Hippocampal formation (tissue), 2 donors: ENCODE data around the gene RANBP17.
"Not testable (repeated sequence)": the region's sequence is repeated elsewhere in the genome, so short reads cannot be mapped to it uniquely, and the experiment has no call there.

Experiments
- DNase-seq, 2 donors: peaks; one replicate each; lab custom pipeline; 2025; lab: John Stamatoyannopoulos, UW

The RANBP17 gene

DNA sequence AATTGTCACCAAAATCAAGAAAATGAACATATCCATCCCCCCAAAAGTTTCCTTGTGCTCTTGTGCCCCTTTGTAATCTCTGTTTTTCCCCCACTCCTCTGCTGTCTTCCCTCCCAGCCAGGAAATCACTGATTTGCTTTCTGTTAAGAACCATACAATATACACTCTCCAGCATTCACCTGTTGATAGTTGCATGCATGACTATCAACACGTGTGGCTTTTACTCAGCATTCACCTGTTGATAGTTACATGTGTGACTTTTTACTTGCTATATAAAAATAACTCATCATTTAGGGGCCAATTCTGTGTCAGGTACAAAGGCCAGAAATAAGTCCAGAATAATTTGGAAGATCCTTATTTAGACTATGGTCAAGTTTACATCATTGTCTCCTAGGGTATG is 6.0 kb downstream of the RANBP17 start:
- DNase-seq, result no peak

DNA sequence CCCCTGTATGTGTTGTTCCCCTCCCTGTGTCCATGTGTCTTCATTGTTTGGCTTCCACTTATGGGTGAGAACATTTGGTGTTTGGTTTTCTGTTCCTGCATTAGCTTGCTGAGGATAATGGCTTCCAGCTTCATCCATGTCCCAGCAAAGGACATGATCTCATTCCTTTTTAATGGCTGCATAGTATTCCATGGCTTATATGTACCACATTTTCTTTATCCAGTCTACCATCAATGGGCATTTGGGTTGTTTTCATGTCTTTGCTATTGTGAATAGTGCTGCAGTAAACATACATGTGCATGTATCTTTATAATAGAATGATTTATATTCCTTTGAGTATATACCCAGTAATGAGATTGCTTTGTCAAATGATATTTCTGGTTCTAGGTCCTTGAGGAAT is 8.6 kb downstream of the RANBP17 start:
- not testable (repeated sequence) for DNase-seq

DNA sequence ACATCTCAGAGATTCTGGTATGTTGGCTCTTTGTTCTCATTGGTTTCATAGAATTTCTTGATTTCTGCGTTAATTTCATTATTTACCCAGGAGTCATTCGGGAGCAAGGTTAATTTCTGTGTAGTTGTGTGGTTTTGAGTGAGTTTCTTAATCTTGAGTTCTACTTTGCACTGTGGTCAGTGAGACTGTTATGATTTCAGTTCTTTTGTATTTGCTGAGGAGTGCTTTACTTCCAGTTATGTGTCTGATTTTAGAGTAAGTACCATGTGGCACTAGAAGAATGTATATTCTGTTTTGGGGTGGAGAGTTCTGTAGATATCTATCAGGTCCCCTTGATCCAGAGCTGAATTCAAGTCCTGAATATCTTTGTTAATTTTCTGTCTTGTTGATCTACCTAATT is 12.2 kb downstream of the RANBP17 start:
- DNase-seq, result no peak

DNA sequence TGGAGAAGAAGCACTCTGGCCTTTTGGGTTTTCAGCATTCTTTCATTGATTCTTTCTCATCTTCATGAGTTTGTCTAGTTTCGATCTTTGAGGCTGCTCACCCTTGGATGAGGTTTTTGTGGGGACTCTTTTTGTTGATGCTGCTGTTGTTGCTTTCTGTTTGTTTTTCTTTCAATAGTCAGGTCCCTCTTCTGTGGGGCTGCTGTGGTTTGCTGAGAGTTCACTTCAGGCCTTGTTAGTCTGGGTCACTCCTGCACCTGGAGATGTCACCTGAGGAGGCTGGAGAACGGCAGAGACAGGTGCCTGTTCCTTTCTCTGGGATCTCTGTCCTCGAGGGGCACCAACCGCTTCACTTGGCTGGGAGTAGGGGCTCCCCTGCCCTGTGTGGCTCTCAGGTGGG is 14.0 kb downstream of the RANBP17 start:
- no peak for DNase-seq

DNA sequence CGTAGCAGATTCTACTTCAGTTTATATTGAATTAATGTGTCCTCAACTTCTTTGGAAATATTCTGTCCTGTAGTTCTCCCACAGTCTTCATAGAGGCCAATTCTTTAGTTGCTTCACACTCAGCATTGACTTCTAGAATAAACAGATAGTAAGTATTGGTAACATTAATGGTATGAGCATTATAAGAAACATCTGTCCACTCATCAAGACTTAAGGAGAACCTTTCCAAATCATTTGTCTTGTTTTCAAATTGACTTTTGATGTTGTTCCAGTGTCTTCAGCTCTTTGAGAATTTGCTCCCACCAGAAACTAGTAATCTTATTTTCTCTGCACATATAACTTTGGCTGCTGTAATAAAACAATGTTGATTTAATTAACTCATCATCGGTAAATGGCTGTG is 18.3 kb downstream of the RANBP17 start:
- DNase-seq, result no peak

DNA sequence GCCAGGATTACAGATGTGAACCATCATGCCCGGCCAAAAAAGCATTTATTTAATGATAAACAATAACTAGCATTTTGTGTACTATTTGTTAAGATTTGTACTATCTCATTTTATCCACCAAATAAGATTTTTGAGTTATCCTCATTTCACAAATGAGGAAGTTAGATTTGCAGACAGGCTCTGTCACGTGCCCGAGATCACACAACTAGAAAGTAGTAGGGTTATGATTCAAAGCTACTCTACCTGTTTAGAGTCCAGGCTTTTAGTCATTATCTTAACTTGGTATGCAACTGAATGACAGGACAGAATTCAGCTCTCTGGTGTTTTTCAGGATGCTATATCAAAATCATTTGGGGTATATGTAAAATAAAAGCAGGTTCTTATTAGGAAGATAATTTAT is 20.5 kb downstream of the RANBP17 start:
- no peak for DNase-seq

DNA sequence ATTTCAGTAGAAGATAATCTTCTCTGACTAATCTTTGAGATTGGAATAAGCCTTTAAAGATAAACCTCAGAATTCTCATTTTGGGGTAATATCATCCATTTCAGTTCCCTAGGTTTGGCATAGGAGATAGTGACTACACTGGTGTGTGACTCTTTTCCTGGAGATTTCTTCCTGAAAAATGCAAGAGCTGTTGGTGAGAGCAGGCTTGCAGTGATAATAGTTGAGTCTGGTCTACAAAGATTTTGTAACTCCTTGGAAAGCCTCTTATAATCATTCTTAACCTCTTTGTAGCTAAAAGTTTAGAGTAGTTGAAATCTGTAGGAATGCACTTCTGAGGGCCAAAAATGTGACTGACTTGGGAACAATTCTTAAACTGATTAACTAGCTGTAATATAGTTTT is 23.4 kb downstream of the RANBP17 start:
- DNase-seq, result no peak

DNA sequence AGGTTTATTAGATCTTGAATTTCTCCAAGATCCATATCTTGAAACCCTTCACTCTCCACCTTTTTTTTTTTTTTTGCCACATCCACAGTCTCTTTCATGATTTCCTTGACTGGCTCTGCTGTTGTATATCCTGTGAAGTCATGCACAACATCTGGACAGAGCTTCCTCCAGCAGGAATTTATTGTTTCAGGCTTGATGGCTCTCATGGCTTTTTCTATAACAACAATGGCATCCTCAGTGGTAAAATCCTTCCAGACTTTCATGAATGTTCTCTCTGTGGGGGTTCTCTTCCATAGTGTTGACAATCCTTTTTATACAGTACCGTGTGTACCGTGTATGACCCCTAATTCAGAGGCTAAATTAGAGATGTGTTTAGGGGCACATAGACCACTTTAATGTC is 24.0 kb downstream of the RANBP17 start:
- DNase-seq, result no peak

DNA sequence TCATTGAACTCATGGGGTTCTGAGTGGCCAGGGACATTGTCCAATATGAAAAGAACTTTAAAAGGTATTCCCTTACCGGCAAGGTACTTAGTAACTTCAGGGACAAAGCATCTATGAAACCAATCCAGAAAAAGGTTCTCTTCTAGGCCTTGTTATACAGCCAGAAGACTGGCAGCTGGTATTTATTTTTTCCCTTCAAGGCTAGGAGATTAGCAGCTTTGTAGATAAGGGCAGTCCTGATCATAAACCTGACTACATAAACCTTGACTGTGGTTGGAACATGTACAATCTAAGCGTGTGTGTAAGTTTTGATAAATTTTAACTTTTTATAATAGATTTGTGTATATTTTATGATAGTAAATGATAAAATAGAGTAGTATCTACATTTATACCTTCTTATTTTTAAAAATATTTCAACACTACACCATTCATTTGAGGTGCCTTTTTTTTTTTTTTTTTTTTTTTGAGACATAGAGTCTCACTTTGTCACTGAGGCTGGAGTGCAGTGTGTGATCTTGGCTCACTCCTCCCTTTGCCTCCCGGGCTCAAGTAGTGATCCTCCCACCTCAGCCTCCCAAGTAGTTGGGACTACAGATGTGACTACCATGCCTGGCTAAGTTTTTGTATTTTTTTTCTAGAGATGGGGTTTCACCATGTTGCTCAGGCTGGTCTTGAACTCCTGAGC is 24.5 kb downstream of the RANBP17 start:
- no peak for DNase-seq

DNA sequence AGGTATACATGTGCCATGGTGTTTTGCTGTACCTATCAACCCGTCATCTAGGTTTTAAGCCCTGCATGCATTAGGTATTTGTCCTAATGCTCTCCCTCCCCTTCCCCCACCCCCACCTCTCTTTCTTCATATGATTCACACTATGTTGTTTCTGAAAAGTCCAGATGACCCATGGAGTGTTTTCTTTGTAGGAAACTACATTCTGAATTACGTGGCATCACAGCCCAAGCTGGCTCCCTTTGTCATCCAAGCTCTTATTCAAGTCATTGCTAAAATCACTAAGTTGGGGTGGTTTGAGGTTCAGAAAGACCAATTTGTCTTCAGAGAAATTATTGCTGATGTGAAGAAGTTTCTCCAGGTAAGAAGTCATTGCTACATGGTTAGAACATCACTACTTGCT is 30.4 kb downstream of the RANBP17 start:
- DNase-seq, result no peak

DNA sequence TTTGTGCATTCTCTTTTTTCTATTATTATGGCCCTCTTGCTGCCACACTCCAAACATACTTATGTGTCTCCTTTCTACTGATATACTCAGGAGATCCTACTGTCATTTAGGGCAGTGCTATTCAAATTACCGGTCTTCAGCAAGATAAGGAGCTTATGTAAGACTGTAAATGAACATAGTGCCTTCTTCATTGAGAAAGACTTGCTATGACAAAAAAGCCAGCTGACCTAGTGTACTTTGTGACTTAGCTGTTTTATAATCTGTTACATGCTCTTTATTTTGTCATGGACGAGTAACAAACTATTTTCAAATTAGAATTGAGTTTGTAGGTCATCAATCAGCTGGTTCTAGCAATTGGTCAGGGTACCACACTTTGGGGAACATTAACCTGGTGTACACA is 32.8 kb downstream of the RANBP17 start:
- no peak for DNase-seq

DNA sequence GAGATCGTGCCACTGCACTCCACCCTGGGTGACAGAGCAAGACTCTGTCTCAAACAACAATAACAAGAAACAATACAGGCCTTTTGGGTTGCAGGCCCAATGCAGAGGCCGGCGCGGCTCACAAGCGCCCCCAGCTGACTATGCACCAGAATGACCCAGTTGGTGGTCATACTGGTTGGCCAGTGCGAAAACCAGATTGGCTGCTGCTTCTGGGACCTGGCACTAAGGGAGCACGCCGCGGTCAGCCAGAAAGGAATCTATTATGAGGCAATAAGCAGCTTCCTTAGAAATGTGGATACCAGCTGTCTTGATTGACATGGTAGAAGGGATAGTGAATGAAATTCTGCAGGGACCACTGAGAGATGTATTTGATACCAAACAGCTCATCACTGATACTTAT is 35.0 kb downstream of the RANBP17 start:
- peak in 1 of 2 donors; percentile 33 for DNase-seq

DNA sequence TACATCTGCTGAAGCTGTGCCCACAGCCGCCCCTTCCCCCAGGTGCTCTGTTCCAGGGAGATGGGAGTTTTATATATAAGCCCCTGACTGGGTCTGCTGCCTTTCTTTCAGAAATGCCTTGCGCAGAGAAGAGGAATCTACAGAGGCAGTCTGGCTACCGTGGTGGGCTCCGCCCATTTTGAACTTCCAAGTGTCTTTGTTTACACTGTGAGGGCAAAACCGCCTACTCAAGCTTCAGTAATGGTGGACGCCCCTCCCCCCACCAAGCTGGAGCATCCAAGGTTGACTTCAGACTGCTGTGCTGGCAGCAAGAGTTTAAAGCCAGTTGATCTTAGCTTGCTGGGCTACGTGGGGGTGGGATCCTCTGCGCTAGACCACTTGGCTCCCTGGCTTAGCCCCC is 41.3 kb downstream of the RANBP17 start:
- no peak for DNase-seq

DNA sequence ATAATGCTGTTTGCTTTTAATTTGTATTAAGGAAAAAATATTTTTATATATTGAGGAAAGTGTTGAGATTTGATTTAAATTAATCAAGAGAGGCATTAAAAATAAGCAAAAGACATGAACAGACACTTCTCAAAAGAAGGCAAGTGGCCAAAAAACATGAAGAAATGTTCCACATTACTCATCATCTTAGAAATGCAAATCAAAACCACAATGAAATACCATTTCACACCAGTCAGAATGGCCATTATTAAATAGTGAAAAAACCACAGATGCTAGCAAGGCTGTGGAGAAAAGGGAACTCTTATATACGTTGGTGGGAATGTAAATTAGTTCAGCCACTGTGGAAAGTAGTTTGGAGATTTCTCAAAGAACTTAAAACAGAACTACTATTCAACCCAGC is 45.9 kb downstream of the RANBP17 start:
- no peak for DNase-seq

DNA sequence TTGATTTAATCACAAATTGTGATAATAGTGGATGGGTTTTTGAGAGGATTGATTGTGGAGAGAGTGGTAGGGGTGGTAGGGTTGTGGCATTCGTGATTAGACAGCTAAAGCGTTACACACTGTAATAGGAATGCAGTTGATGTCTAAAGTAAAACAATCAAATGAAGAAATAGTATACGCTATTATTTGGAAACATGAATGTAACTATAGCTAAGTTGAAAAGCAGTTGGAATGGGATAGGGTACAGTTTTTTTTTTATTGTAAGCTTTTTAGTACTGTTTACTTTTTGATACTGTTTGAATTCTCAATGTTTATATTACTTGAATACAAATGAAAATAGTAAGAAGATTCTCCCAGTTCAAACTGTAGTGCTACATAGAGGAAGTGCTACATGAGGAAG is 51.8 kb downstream of the RANBP17 start:
- no peak for DNase-seq

DNA sequence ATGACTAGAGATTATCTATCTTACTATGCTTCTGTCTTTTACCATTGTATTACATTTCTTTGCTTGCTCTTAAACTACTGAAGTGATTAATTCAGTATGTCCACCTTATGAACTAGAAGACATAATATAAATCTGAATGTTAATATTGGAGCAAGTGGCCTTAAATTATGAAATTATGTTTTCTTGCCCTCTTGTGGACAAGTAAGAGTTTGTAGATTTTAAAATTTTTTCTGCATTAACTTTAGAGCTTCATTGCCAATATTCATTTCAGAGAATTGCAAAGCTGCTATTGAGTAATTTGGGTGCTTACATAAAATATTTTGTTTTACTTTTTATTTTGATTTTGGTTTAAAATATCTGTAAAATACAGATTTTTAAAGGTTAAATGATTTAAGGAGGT is 55.3 kb downstream of the RANBP17 start:
- no peak for DNase-seq

DNA sequence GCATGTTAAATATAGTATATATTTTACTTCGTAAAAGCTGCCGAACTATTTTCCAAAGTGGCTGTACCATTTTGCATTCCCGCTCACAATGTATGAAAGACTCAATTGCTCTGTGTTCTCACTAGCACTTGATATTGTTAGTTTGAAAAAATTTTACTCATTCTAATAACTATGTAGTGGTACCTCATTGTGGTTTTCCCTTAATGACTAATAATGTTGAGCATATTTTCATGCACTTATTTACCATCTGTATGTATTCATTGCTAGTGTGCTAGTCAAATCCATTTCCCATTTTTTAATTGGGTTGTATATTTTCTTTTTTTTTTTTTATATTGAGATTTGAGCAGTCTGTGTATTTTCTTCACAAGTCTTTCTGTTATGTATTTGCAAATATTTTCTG is 58.4 kb downstream of the RANBP17 start:
- no peak for DNase-seq

DNA sequence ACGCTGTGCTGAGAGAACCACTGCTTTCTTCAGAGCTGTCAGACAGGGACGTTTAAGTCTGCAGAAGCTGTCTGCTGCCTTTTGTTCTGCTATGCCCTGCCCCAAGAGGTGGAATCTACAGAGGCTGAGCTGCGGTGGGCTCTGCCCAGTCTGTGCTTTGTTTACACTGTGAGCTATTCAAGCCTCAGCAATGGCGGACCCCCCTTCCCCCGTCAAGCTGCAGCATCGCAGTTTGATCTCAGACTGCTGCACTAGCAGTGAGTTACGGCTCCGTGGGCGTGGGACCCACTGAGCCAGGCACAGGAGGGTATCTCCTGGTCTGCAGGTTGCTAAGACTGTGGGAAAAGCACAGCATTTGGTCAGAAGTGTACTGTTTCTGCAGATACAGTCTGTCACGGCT is 60.5 kb downstream of the RANBP17 start:
- not testable (repeated sequence) for DNase-seq

DNA sequence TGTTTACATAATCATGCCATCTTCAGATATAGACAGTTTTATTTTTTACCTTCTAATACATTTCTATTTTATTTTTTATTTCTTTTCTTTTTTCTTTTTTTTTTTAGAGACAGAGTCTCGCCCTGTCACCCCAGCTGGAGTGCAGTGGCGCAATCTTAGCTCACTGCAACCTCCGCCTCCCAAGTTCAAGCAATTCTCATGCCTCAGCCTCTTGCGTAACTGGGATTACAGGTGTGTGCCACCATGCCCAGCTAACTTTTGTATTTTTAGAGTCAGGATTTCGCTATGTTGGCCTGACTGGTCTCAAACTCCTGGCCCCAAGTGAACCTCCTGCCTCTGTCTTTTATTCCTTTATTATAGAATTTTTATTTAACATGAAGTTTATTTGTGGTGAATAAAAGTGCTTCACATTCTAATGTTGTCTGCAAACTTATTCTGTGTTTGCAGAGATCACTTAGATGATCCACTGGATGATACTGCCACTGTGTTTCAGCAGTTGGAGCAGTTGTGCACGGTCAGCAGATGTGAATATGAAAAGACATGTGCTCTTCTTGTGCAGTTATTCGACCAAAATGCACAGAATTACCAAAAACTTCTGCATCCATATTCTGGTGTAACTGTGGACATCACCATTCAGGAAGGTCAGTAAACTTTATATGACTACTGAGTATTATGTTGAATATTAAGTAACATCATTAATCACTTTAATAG is 62.2 kb downstream of the RANBP17 start:
- no peak for DNase-seq

DNA sequence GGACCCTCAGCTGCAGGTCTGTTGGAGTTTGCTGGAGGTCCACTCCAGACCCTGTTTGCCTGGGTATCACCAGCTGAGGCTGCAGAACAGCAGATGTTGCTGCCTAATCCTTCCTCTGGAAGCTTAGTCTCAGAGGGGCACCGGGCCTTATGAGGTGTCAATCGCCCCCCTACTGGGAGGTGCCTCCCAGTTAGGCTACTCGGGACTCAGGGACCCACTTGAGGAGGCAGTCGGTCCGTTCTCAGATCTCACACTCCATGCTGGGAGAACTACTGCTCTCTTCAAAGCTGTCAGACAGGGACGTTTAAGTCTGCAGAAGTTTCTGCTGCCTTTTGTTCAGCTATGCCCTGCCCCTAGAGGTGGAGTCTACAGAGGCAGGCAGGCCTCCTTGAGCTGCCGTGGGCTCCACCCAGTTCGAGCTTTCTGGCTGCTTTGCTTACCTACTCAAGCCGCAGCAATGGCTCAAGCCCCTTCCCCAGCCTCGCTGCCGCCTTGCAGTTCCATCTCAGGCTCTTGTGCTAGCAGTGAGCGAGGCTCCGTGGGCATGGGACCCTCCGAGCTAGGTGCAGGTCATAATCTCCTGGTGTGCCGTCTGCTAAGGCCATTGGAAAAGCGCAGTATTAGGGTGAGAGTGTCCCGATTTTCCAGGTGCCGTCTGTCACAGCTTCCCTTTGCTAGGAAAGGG is 73.9 kb downstream of the RANBP17 start:
- not testable (repeated sequence) for DNase-seq

DNA sequence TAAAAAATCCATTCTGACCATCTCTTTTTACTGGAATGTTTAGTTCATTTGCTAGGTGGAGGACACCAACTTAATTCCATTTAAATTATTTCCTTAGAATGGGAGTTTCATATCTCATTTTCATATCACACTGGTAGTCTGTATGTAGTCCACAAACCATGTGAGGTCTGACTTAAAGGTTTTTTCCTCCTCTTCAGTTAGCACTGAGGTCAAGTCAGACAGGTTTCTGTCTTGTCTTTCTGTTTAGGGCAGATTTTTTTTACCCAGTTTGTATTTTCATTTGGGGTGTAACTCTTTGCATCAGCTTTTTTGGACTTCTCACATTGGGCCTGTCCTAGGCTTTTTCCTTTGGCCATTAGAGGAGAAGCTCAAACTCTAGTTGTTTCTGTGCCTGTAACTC is 75.3 kb downstream of the RANBP17 start:
- no peak for DNase-seq

DNA sequence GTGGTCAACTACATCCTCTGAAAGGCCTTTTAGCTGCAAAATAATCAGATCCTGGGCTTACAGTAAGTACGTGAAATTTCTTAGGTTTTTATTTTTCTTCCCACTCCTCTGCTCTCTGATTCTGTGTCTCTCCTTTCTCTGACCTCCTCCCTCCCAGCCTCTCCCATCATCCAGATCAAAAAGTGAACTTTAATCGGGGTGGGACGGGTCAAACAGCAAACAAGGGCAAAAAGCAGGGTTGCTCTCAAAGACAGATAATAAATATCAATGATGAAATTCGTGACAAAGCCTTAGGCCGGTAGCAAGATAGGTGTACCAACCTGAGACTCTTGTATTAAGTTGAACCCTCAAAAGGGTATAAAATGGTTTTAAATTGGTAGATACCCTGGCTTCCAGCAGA is 76.1 kb downstream of the RANBP17 start:
- DNase-seq, result no peak

DNA sequence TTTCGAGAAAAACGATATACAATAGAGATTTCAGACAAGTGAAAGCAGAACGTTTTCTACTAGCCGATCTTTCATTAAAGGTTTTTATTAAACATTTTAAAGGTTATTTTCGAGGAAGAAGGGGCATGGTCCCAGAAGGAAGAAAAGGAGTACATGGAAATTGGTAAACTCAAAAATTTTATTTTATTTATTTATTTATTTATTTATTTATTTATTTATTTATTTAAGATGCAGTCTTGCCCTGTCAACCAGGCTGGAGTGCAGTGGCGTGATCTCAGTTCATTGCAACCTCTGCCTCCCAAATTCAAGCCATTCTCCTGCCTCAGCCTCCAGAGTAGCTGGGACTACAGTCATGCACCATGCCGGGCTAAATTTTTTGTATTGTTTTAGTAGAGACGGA is 77.4 kb downstream of the RANBP17 start:
- DNase-seq, result no peak
